CD4-positive, alpha-beta memory T cell (primary cell): Measurements from ENCODE around the gene RNU6-1. TPM values are rescaled to one million over a fixed set of nuclear protein-coding genes. Genes with fewer than 3 reads are reported as not detected.

Source experiments
- CTCF ChIA-PET: fragments of 350-600 bp; sonication (Branson Sonifier 250); formaldehyde crosslinking; loops from one replicate; lab custom pipeline; 2021; ENCODE audit warnings: inconsistent platforms; ENCODE audit not compliant: partially characterized antibody; lab: Charles Lee
- POLR2A ChIA-PET: fragments of 350-600 bp; sonication (Branson Sonifier 250); formaldehyde crosslinking; loops from one replicate; lab custom pipeline; 2021; ENCODE audit not compliant: partially characterized antibody; lab: Charles Lee
- DNase-seq, 5 donors: peaks; one replicate each; pipeline versions ENCODE4 v3.0.0 to v3.0.0-alpha.2; 2020 to 2022; ENCODE audit warnings: mixed read lengths in 1 of 5
- H3K27ac ChIP-seq: one replicate; pipeline ENCODE4 v1.7.0; 2013; ENCODE audit warnings: low read depth, low read length
- H3K27me3 ChIP-seq: 2 replicates; pipeline ENCODE4 v1.7.0; 2013; ENCODE audit warnings: mild to moderate bottlenecking, low read length, moderate library complexity; ENCODE audit not compliant: insufficient read depth
- H3K36me3 ChIP-seq: 2 replicates; pipeline ENCODE4 v1.7.0; 2013; ENCODE audit warnings: mild to moderate bottlenecking, low read length, moderate library complexity; ENCODE audit not compliant: insufficient read depth
- H3K4me1 ChIP-seq: 2 replicates; pipeline ENCODE4 v1.7.0; 2013; ENCODE audit warnings: mild to moderate bottlenecking, low read length, moderate library complexity; ENCODE audit not compliant: insufficient read depth
- H3K4me3 ChIP-seq, 2 donors: one replicate each; pipeline ENCODE4 v1.7.0; 2013; ENCODE audit warnings: low read length in 2 of 2, mild to moderate bottlenecking in 1 of 2
- H3K9me3 ChIP-seq, 2 donors: one replicate each; pipeline ENCODE4 v1.7.0; 2013; ENCODE audit warnings: low read length in 2 of 2, control low read depth in 1 of 2; ENCODE audit not compliant: control insufficient read depth in 1 of 2
- H3K27ac Mint-ChIP-seq, 7 donors: one replicate each; pipeline ENCODE4 v1.8.0; 2020 to 2021; ENCODE audit warnings: mixed read lengths in 7 of 7, mild to moderate bottlenecking in 6 of 7, inconsistent platforms in 3 of 7, moderate library complexity in 3 of 7
- H3K27me3 Mint-ChIP-seq, 2 donors: one replicate each; pipeline ENCODE4 v1.8.0; 2020 to 2021; ENCODE audit warnings: mixed read lengths in 2 of 2
- H3K36me3 Mint-ChIP-seq, 2 donors: one replicate each; pipeline ENCODE4 v1.8.0; 2020 to 2021; ENCODE audit warnings: mixed read lengths in 2 of 2, inconsistent platforms in 1 of 2, mild to moderate bottlenecking in 1 of 2
- H3K4me1 Mint-ChIP-seq, 4 donors: one replicate each; pipeline ENCODE4 v1.8.0; 2020 to 2021; ENCODE audit warnings: mixed read lengths in 4 of 4, mild to moderate bottlenecking in 1 of 4
- H3K4me3 Mint-ChIP-seq, 8 donors: one replicate each; pipeline ENCODE4 v1.8.0; 2020 to 2021; ENCODE audit warnings: mixed read lengths in 8 of 8, mild to moderate bottlenecking in 7 of 8, moderate library complexity in 6 of 8, inconsistent platforms in 3 of 8
- H3K9me3 Mint-ChIP-seq, 8 donors: one replicate each; pipeline ENCODE4 v1.8.0; 2020 to 2021; ENCODE audit warnings: mixed read lengths in 8 of 8, mild to moderate bottlenecking in 5 of 8, inconsistent platforms in 3 of 8, moderate library complexity in 1 of 8
- intact Hi-C: fragments of 100-400 bp; cut with micrococcal nuclease; formaldehyde crosslinking; loops from one replicate; pipeline ENCODE4 v1.15.1; 2023
- polyA plus RNA-seq, 2 donors: library from polyadenylated mRNA; unstranded; fragments of 300-500 nt; fragmentation: Illumina TruSeq; gene quantifications; one replicate each; pipeline ENCODE4 v1.2.3, GENCODE V29; 2021
- total RNA-seq, 2 experiments: library from RNA; stranded (reverse); gene quantifications; one replicate each; pipeline ENCODE4 v1.2.3, GENCODE V29; 2021

RNU6-1 gene
- total and polyA plus RNA-seq, 4 experiments from 2014 or later, result not detected

GRCh38 chr15:67816668-67817067 is 23.2 kb downstream of the RNU6-1 start:
- ChIA-PET POLR2A (no interaction called here), CTCF (no interaction called here)
- Histone ChIP-seq H3K4me3 (no peak overlapping the region), H3K27me3 (peaks cover 21% of the 10 kb centered on the region), H3K4me1 (peaks cover 12% of the 10 kb centered on the region), H3K36me3 (no peaks in the 10 kb centered on the region), H3K9me3 (no peaks in the 10 kb centered on the region), H3K27ac (no peak overlapping the region)
- peaks cover 29 to 34% of the 10 kb centered on the region in 2 donors for H3K27me3 Mint-ChIP-seq
- H3K4me1 Mint-ChIP-seq, result peaks cover under 1 to 16% (median 9%) of the 10 kb centered on the region in 4 donors
- no peak overlapping the region for H3K27ac Mint-ChIP-seq
- no peak overlapping the region for H3K4me3 Mint-ChIP-seq
- intact Hi-C loops, result no loop called here
- no peak for DNase-seq
- H3K36me3 Mint-ChIP-seq, result peaks cover 0 to 10% of the 10 kb centered on the region in 2 donors
- peaks cover 0 to 6% (median 3%) of the 10 kb centered on the region in 8 donors for H3K9me3 Mint-ChIP-seq

- no peak overlapping the region for H3K27ac ChIP-seq
- peak in 1 of 5 donors; percentile 8 for DNase-seq
- intact Hi-C loops, result no loop called here
- POLR2A ChIA-PET, result no interaction called here
- Mint-ChIP-seq H3K4me1 (peaks cover 0 to 2% (median 0%) of the 10 kb centered on the region in 4 donors), H3K27ac (peak overlapping the region in 1 of 7 donors; percentile 55), H3K27me3 (peaks cover 19 to 20% of the 10 kb centered on the region in 2 donors), H3K4me3 (no peak overlapping the region), H3K9me3 (peaks cover 0 to 6% (median 3%) of the 10 kb centered on the region in 8 donors), H3K36me3 (peaks cover 0 to 10% of the 10 kb centered on the region in 2 donors)
- no peaks in the 10 kb centered on the region for H3K4me1 ChIP-seq
- no peak overlapping the region for H3K4me3 ChIP-seq
- no peaks in the 10 kb centered on the region for H3K36me3 ChIP-seq
- CTCF ChIA-PET, result interaction anchor here (1.2 kb wide), 2 partner anchors 17 to 31 kb away, joined by 3 to 4 read pairs; no protein-coding TSS in a partner anchor
- H3K9me3 ChIP-seq, result no peaks in the 10 kb centered on the region
- peaks cover 6% of the 10 kb centered on the region for H3K27me3 ChIP-seq
Observed at GRCh38 chr15:67815036-67815592, 24.7 kb downstream of the RNU6-1 start.

DNA sequence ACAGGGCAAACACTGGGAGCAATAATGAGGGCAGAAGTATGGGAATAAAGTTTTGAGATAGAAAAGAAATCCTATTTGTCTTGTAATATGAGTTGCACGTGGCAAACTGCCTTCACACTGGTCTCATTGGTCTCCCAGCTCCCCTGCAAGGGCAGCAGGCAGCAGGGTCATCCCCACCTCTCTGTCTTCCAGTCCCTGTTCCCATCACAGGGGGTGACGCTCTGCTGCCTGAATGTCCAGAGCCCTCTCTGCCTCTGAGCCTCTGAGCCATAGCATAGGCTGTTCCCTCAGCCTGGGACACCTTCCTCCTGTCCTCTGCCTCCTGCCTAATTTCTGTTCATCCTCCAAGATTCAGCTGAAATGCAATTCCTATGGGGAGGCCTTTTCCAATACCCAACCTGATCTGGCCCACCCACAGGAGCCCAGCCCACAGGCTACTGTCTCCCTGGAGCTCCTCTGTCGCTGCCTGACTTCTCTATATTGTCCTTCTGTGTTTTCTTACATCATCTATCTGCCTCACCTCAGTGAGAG is 26.7 kb downstream of the RNU6-1 start:
- H3K27me3 ChIP-seq, result no peaks in the 10 kb centered on the region
- no peak overlapping the region for H3K27ac Mint-ChIP-seq
- no peak overlapping the region for H3K4me3 Mint-ChIP-seq
- no peaks in the 10 kb centered on the region for H3K4me1 Mint-ChIP-seq
- H3K4me1 ChIP-seq, result no peaks in the 10 kb centered on the region
- no peak for DNase-seq
- H3K27ac ChIP-seq, result no peak overlapping the region
- intact Hi-C loops, result no loop called here
- no peak overlapping the region for H3K4me3 ChIP-seq
- H3K36me3 ChIP-seq, result no peaks in the 10 kb centered on the region
- no peaks in the 10 kb centered on the region for H3K9me3 ChIP-seq
- POLR2A ChIA-PET, result no interaction called here
- H3K27me3 Mint-ChIP-seq, result peaks cover 5 to 9% of the 10 kb centered on the region in 2 donors
- CTCF ChIA-PET, result no interaction called here
- peaks cover 0 to 6% (median 4%) of the 10 kb centered on the region in 8 donors for H3K9me3 Mint-ChIP-seq
- peaks cover 0 to 16% of the 10 kb centered on the region in 2 donors for H3K36me3 Mint-ChIP-seq

GRCh38 chr15:67812241-67812644 is 27.6 kb downstream of the RNU6-1 start:
- no peaks in the 10 kb centered on the region for H3K4me1 Mint-ChIP-seq
- Histone ChIP-seq H3K27ac (no peak overlapping the region), H3K27me3 (no peaks in the 10 kb centered on the region), H3K36me3 (no peaks in the 10 kb centered on the region), H3K4me3 (no peak overlapping the region), H3K9me3 (no peaks in the 10 kb centered on the region), H3K4me1 (no peaks in the 10 kb centered on the region)
- H3K27me3 Mint-ChIP-seq, result peaks cover 2 to 6% of the 10 kb centered on the region in 2 donors
- peak in 1 of 5 donors; percentile 2 for DNase-seq
- POLR2A ChIA-PET, result no interaction called here
- no peak overlapping the region for H3K4me3 Mint-ChIP-seq
- H3K27ac Mint-ChIP-seq, result peak overlapping the region in 1 of 7 donors; percentile 25
- intact Hi-C loops, result no loop called here
- CTCF ChIA-PET, result no interaction called here
- H3K9me3 Mint-ChIP-seq, result peaks cover 0 to 6% (median 4%) of the 10 kb centered on the region in 8 donors
- H3K36me3 Mint-ChIP-seq, result peaks cover 6 to 21% of the 10 kb centered on the region in 2 donors

- intact Hi-C loops, result no loop called here
- CTCF ChIA-PET, result no interaction called here
- H3K36me3 Mint-ChIP-seq, result peaks cover 6 to 13% of the 10 kb centered on the region in 2 donors
- H3K27ac ChIP-seq, result no peak overlapping the region
- H3K4me3 Mint-ChIP-seq, result no peak overlapping the region
- no peaks in the 10 kb centered on the region for H3K9me3 ChIP-seq
- no peaks in the 10 kb centered on the region for H3K36me3 ChIP-seq
- no peak for DNase-seq
- no peaks in the 10 kb centered on the region for H3K4me1 Mint-ChIP-seq
- POLR2A ChIA-PET, result no interaction called here
- H3K27me3 Mint-ChIP-seq, result no peaks in the 10 kb centered on the region
- peaks cover 0 to 5% (median 0%) of the 10 kb centered on the region in 8 donors for H3K9me3 Mint-ChIP-seq
- no peaks in the 10 kb centered on the region for H3K27me3 ChIP-seq
- no peak overlapping the region for H3K27ac Mint-ChIP-seq
- H3K4me1 ChIP-seq, result no peaks in the 10 kb centered on the region
- no peak overlapping the region for H3K4me3 ChIP-seq
Observed at GRCh38 chr15:67809866-67810265, 30.0 kb downstream of the RNU6-1 start.

- H3K9me3 Mint-ChIP-seq, result peaks cover 0 to 2% (median 0%) of the 10 kb centered on the region in 8 donors
- DNase-seq, result peak in 1 of 5 donors; percentile 2
- peaks cover 6 to 11% of the 10 kb centered on the region in 2 donors for H3K36me3 Mint-ChIP-seq
- Histone ChIP-seq H3K9me3 (no peaks in the 10 kb centered on the region), H3K27ac (no peak overlapping the region), H3K36me3 (no peaks in the 10 kb centered on the region), H3K4me1 (no peaks in the 10 kb centered on the region), H3K27me3 (no peaks in the 10 kb centered on the region), H3K4me3 (no peak overlapping the region)
- H3K27ac Mint-ChIP-seq, result no peak overlapping the region
- intact Hi-C loops, result no loop called here
- H3K4me1 Mint-ChIP-seq, result no peaks in the 10 kb centered on the region
- no peak overlapping the region for H3K4me3 Mint-ChIP-seq
- no peaks in the 10 kb centered on the region for H3K27me3 Mint-ChIP-seq
- ChIA-PET POLR2A (no interaction called here), CTCF (no interaction called here)
Observed at GRCh38 chr15:67809441-67809840, 30.4 kb downstream of the RNU6-1 start.

GRCh38 chr15:67808821-67809220 is 31.0 kb downstream of the RNU6-1 start:
- H3K9me3 Mint-ChIP-seq, result peaks cover 0 to 2% (median 0%) of the 10 kb centered on the region in 8 donors
- Histone ChIP-seq H3K9me3 (no peaks in the 10 kb centered on the region), H3K36me3 (no peaks in the 10 kb centered on the region), H3K27ac (no peak overlapping the region), H3K4me1 (no peaks in the 10 kb centered on the region), H3K27me3 (no peaks in the 10 kb centered on the region), H3K4me3 (no peak overlapping the region)
- POLR2A ChIA-PET, result no interaction called here
- intact Hi-C loops, result no loop called here
- peaks cover 6 to 14% of the 10 kb centered on the region in 2 donors for H3K36me3 Mint-ChIP-seq
- no peaks in the 10 kb centered on the region for H3K4me1 Mint-ChIP-seq
- H3K27ac Mint-ChIP-seq, result no peak overlapping the region
- DNase-seq, result peak in 1 of 5 donors; percentile 3
- CTCF ChIA-PET, result interaction anchor here (1.3 kb wide), 1 partner anchor 27 kb away, joined by 3 read pairs; no protein-coding TSS in a partner anchor
- H3K4me3 Mint-ChIP-seq, result no peak overlapping the region
- no peaks in the 10 kb centered on the region for H3K27me3 Mint-ChIP-seq
